BJ (cell line): Measurements from ENCODE around the gene ATCAY. TPM values are rescaled to one million over a fixed set of nuclear protein-coding genes. Genes with fewer than 3 reads are reported as not detected.

Experiments used
- CTCF ChIA-PET: fragments of 350-600 bp; formaldehyde crosslinking; extraction: SDS; loops from one replicate; lab custom pipeline; 2021; ENCODE audit warnings: antibody characterized with exemption, inconsistent platforms; lab: Yijun Ruan, JAX
- POLR2A ChIA-PET: fragments of 300-600 bp; sonication (Branson Sonifier 250); formaldehyde crosslinking; extraction: SDS; loops from one replicate; lab custom pipeline; 2021; ENCODE audit warnings: antibody characterized with exemption; lab: Charles Lee
- DNase-seq: peaks from one replicate; pipeline ENCODE4 v3.0.0-alpha.2; 2011; ENCODE audit warnings: low read depth
- H3K27me3 ChIP-seq: 2 replicates; pipeline ENCODE4 v1.6.0; 2011; ENCODE audit warnings: low read length; ENCODE audit not compliant: control insufficient read depth, insufficient read depth
- H3K36me3 ChIP-seq: 2 replicates; pipeline ENCODE4 v1.5.1; 2011; ENCODE audit warnings: low read length; ENCODE audit not compliant: control insufficient read depth, insufficient read depth
- H3K4me3 ChIP-seq: 2 replicates; pipeline ENCODE4 v1.5.1; 2011; ENCODE audit warnings: low read depth, mild to moderate bottlenecking, control low read depth, low read length
- polyA plus RNA-seq: library from polyadenylated mRNA; depleted of rRNA; stranded (reverse); fragments of >200 nt; gene quantifications from 2 replicates; pipeline ENCODE4 v1.2.3, GENCODE V29; 2011
- TF ChIP-seq, protein P1 (sequence below): IDR thresholded peaks from 2 replicates; pipeline ENCODE4 v1.5.1; 2011; ENCODE audit warnings: low read depth, mild to moderate bottlenecking, control low read depth, inconsistent platforms, low read length, moderate library complexity; ENCODE audit not compliant: insufficient read depth

ATCAY gene
- polyA plus RNA-seq, 1 experiment: not detected

DNA sequence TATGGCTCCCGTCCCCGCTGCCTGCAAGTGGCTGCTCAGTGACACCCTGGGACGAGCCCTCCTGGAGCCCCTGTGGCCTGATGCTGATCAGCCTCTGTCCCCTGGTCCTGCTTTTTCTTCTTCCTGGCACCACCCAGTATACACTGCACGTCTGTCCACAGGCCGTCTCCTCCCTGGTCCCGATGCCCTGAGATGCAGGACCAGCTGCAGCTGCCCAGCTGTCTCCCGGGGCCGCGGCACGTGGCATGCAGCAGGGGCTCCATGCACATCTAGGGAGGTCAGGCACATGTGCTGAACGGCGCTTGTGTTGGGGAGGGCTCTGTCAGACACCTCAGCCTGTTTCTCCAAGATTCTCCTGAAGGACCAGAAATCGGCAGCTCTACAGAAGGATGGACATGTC lies 41.8 kb upstream of the ATCAY start:
- POLR2A ChIA-PET: no interaction called here
- Histone ChIP-seq H3K4me3 (no peak overlapping the region), H3K36me3 (no peaks in the 10 kb centered on the region), H3K27me3 (peaks cover 8% of the 10 kb centered on the region)
- CTCF ChIA-PET: interaction anchor here (0.5 to 4.3 kb wide), 3 partner anchors 11 to 38 kb away, joined by 3 to 21 read pairs (median 4); no protein-coding TSS in a partner anchor
- DNase-seq: no peak
- TF ChIP-seq, protein P1, sequence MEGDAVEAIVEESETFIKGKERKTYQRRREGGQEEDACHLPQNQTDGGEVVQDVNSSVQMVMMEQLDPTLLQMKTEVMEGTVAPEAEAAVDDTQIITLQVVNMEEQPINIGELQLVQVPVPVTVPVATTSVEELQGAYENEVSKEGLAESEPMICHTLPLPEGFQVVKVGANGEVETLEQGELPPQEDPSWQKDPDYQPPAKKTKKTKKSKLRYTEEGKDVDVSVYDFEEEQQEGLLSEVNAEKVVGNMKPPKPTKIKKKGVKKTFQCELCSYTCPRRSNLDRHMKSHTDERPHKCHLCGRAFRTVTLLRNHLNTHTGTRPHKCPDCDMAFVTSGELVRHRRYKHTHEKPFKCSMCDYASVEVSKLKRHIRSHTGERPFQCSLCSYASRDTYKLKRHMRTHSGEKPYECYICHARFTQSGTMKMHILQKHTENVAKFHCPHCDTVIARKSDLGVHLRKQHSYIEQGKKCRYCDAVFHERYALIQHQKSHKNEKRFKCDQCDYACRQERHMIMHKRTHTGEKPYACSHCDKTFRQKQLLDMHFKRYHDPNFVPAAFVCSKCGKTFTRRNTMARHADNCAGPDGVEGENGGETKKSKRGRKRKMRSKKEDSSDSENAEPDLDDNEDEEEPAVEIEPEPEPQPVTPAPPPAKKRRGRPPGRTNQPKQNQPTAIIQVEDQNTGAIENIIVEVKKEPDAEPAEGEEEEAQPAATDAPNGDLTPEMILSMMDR: no peak

DNA sequence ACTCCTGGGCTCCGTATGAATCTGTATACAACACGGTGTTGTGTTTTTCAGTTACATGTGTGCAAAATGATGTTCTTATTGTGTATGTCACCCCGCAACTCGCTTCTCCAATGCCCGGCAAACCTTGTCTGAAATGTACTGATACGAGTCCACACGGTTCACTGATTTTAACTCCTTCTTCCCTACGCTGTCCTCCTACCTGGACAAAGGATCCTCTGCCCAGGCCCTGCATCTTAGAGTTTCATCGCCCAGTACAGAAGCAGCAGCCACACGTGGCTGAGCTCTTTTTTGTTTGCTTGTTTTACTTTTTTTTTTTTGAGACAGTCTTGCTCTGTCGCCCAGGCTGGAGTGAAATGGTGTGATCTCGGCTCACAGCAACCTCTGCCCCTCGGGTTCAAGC lies 40.5 kb upstream of the ATCAY start:
- no peak for DNase-seq
- peaks cover 8% of the 10 kb centered on the region for H3K27me3 ChIP-seq
- TF ChIP-seq, protein P1: no peak
- H3K4me3 ChIP-seq: no peak overlapping the region
- H3K36me3 ChIP-seq: no peaks in the 10 kb centered on the region
- POLR2A ChIA-PET: no interaction called here
- CTCF ChIA-PET: interaction anchor here (2.1 to 4.3 kb wide), 2 partner anchors 9 to 18 kb away, joined by 8 to 21 read pairs; no protein-coding TSS in a partner anchor

GRCh38 chr19:3840804-3841203 lies 39.7 kb upstream of the ATCAY start:
- no peak overlapping the region for H3K4me3 ChIP-seq
- H3K36me3 ChIP-seq: no peaks in the 10 kb centered on the region
- ChIA-PET POLR2A (no interaction called here), CTCF (interaction anchor here (2.1 to 4.3 kb wide), 2 partner anchors 8 to 19 kb away, joined by 8 to 21 read pairs; no protein-coding TSS in a partner anchor)
- no peak for DNase-seq
- TF ChIP-seq, protein P1: no peak
- H3K27me3 ChIP-seq: peaks cover 8% of the 10 kb centered on the region

- DNase-seq: no peak
- TF ChIP-seq, protein P1: no peak
- peaks cover 18% of the 10 kb centered on the region for H3K27me3 ChIP-seq
- ChIA-PET POLR2A (no interaction called here), CTCF (interaction anchor here (4.3 kb wide), 1 partner anchor 21 kb away, joined by 21 read pairs; no protein-coding TSS in a partner anchor)
- H3K4me3 ChIP-seq: no peak overlapping the region
- no peaks in the 10 kb centered on the region for H3K36me3 ChIP-seq
These were observed 37.5 kb upstream of the ATCAY start for GRCh38 chr19:3842948-3843347.

DNA sequence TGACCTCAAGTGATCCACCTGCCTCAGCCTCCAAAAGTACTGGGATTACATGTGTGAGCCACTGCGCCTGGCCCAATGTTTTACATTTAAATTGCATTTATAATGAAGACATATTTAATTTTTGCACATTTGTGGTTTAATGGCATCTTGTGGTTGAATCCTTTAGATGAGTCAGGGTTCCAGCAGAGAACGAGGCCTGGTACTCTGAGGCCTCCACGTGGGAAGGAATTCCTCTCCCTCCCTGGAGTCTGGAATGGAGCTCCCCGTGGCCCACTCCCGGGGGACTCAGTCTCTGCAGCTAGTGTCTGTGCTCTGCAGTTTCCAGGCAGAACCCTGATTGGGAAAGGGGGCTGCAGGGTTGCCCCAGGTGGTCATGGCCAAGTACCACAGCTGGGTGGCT lies 35.9 kb upstream of the ATCAY start:
- TF ChIP-seq, protein P1: no peak
- ChIA-PET CTCF (interaction anchor here (0.8 kb wide), 1 partner anchor 23 kb away, joined by 3 read pairs; no protein-coding TSS in a partner anchor), POLR2A (no interaction called here)
- peaks cover 15% of the 10 kb centered on the region for H3K27me3 ChIP-seq
- H3K4me3 ChIP-seq: no peak overlapping the region
- no peaks in the 10 kb centered on the region for H3K36me3 ChIP-seq
- DNase-seq: no peak
